Lung (tissue), 12 donors: ENCODE data around the gene GRID2. TPM values are rescaled to one million over a fixed set of nuclear protein-coding genes. Genes with fewer than 3 reads are reported as not detected.

ENCODE experiments used
- ATAC-seq: fragments of 200-7000 bp; cut with Tn5 transposase; one replicate; pipeline ENCODE4 v1.9.1; 2020; ENCODE audit warnings: moderate number of reproducible peaks; ENCODE audit not compliant: insufficient read depth, low FRiP score
- DNase-seq, 3 donors: peaks; one replicate each; pipeline ENCODE4 v3.0.0-alpha.2; 2013 to 2017
- H3K27ac ChIP-seq, 2 donors: one replicate each; pipeline ENCODE4 v1.5.1; 2013; ENCODE audit warnings: mild to moderate bottlenecking in 2 of 2, moderate library complexity in 2 of 2, control low read depth in 1 of 2, inconsistent platforms in 1 of 2, low read depth in 1 of 2, low read length in 1 of 2
- H3K27me3 ChIP-seq, 3 donors: one replicate each; pipeline ENCODE4 v1.5.1; 2013; ENCODE audit warnings: low read length in 2 of 3; ENCODE audit not compliant: control insufficient read depth in 3 of 3, insufficient read depth in 3 of 3
- H3K36me3 ChIP-seq, 4 donors: one replicate each; pipeline ENCODE4 v1.5.1; 2013; ENCODE audit warnings: low read length in 4 of 4, mild to moderate bottlenecking in 1 of 4, moderate library complexity in 1 of 4; ENCODE audit not compliant: control insufficient read depth in 4 of 4, insufficient read depth in 4 of 4
- H3K4me1 ChIP-seq, 5 donors: one replicate each; pipeline ENCODE4 v1.5.1; 2013; ENCODE audit warnings: low read length in 5 of 5, mild to moderate bottlenecking in 2 of 5, moderate library complexity in 1 of 5; ENCODE audit not compliant: control insufficient read depth in 5 of 5, insufficient read depth in 5 of 5
- H3K4me3 ChIP-seq: one replicate; pipeline ENCODE4 v1.5.1; 2013; ENCODE audit warnings: mild to moderate bottlenecking, control low read depth, moderate library complexity
- H3K9ac ChIP-seq, 2 donors: one replicate each; pipeline ENCODE4 v1.5.1; 2013; ENCODE audit warnings: low read length in 2 of 2, control low read depth in 1 of 2; ENCODE audit not compliant: insufficient read depth in 1 of 2
- H3K9me3 ChIP-seq, 4 donors: one replicate each; pipeline ENCODE4 v1.5.1; 2013; ENCODE audit warnings: low read length in 3 of 4, mild to moderate bottlenecking in 1 of 4, moderate library complexity in 1 of 4; ENCODE audit not compliant: control insufficient read depth in 4 of 4, insufficient read depth in 3 of 4
- CTCF ChIP-seq: IDR thresholded peaks from 2 replicates; pipeline ENCODE4 v1.5.1; 2012; ENCODE audit warnings: mild to moderate bottlenecking; ENCODE audit errors: control extremely low read depth, extremely low read depth
- WGBS, 2 donors: extraction: QIAGEN DNeasy Blood & Tissue Kit; methylation state at CpG; one replicate each; pipeline ENCODE4 v1.1.7; 2013; 5-methylcytosine and 5-hydroxymethylcytosine counted together
- polyA plus RNA-seq, 2 donors: library from polyadenylated mRNA; stranded (reverse); fragments of 200-250 nt; gene quantifications; one replicate each; pipeline ENCODE4 v1.2.1, GENCODE V29; 2013
- total RNA-seq, 2 donors: library from RNA; depleted of rRNA in 1 of 2; stranded (reverse); fragments of >200 nt in 1 of 2; gene quantifications; one replicate each; pipeline ENCODE4 v1.2.1, GENCODE V29; 2014 to 2021
- donor health status: control.
- donor health status: control.
- donor health status: Bipolar disorder and iron deficiency.
- donor health status: healthy.
- donor health status: DM: yes; HTN: yes; CAD: no.

Gene GRID2
- total and polyA plus RNA-seq, 4 donors = 0.09 to 1.3 TPM; not detected in 2

GRCh38 chr4:92618968-92619367 lies 315.2 kb downstream of the GRID2 start:
- Histone ChIP-seq H3K9ac (no peak overlapping the region), H3K4me3 (no peak overlapping the region), H3K9me3 (peaks cover 0 to 3% (median 0%) of the 10 kb centered on the region in 4 donors), H3K4me1 (no peaks in the 10 kb centered on the region), H3K27ac (no peak overlapping the region), H3K36me3 (no peaks in the 10 kb centered on the region), H3K27me3 (no peaks in the 10 kb centered on the region)
- TF ChIP-seq CTCF = no peak
- WGBS, 2 donors = 83 to 84% methylated on average over 2 of the region's 2 CpGs
- no peak for DNase-seq
- ATAC-seq = no peak

GRCh38 chr4:92629302-92629701 lies 325.5 kb downstream of the GRID2 start:
- H3K9me3 ChIP-seq = peaks cover 0 to 7% (median 0%) of the 10 kb centered on the region in 4 donors
- H3K9ac ChIP-seq = no peak overlapping the region
- no peak overlapping the region for H3K27ac ChIP-seq
- 70 to 84% methylated on average over 2 of the region's 2 CpGs for WGBS, 2 donors
- H3K36me3 ChIP-seq = no peaks in the 10 kb centered on the region
- ATAC-seq = no peak
- H3K4me1 ChIP-seq = no peaks in the 10 kb centered on the region
- no peak overlapping the region for H3K4me3 ChIP-seq
- H3K27me3 ChIP-seq = no peaks in the 10 kb centered on the region
- TF ChIP-seq CTCF = no peak
- no peak for DNase-seq

GRCh38 chr4:92634882-92635281 lies 331.1 kb downstream of the GRID2 start:
- Histone ChIP-seq H3K27me3 (no peaks in the 10 kb centered on the region), H3K36me3 (no peaks in the 10 kb centered on the region), H3K9me3 (no peaks in the 10 kb centered on the region), H3K9ac (no peak overlapping the region), H3K4me1 (peaks cover 0 to 4% (median 0%) of the 10 kb centered on the region in 5 donors), H3K4me3 (no peak overlapping the region), H3K27ac (no peak overlapping the region)
- DNase-seq (no peak), ATAC-seq (no peak)
- 53 to 75% methylated on average over 3 of the region's 3 CpGs for WGBS, 2 donors
- no peak for TF ChIP-seq CTCF
